ENCODE measurements around the gene AMOTL1.

AMOTL1 gene

DNA sequence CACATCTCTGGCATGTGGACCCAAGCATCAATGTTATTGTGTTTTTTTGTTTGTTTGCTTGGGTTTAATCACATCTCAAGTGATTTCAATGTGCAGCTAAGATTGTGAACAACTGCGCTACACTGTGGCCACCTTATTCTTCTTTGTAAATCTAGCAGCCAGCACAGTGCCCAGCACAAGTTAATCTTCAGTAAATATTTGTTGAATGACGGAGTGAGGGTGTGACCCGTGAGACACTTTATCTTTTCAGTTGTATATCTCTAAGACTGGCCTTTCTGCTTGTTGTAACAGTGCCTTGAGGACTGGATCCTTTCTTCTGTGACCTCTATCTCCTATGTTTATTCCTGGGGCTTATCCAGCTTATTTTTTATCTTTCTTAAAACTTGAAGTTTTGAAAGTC lies 21.4 kb upstream of the AMOTL1 start:
- DNase-seq, result no peak

- no peak for DNase-seq
Observed at GRCh38 chr11:94747146-94747545, 21.0 kb upstream of the AMOTL1 start.

DNA sequence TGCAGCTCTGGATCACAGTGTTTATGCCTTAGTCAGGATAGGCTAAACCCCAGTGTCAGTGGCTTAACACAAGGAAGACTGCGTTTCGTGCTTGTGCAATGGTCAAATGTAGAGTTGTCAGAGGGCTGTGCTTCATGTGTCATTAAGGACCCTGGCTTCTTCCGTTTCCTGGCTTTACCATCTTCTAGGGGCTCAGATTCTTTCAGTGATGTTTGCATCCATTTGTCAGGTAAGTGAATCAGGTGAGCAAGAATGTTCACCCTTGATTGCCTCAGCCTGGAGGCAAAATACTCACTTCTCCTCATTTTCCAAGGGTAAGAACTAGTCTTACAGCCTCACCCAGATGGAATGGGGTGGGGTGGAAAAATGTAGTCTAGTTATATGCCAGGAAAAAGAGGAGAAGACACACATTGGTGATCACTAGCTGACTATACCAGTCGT lies 20.5 kb upstream of the AMOTL1 start:
- DNase-seq, result no peak

- DNase-seq, result no peak
Observed at GRCh38 chr11:94749369-94749768, 18.8 kb upstream of the AMOTL1 start.

DNA sequence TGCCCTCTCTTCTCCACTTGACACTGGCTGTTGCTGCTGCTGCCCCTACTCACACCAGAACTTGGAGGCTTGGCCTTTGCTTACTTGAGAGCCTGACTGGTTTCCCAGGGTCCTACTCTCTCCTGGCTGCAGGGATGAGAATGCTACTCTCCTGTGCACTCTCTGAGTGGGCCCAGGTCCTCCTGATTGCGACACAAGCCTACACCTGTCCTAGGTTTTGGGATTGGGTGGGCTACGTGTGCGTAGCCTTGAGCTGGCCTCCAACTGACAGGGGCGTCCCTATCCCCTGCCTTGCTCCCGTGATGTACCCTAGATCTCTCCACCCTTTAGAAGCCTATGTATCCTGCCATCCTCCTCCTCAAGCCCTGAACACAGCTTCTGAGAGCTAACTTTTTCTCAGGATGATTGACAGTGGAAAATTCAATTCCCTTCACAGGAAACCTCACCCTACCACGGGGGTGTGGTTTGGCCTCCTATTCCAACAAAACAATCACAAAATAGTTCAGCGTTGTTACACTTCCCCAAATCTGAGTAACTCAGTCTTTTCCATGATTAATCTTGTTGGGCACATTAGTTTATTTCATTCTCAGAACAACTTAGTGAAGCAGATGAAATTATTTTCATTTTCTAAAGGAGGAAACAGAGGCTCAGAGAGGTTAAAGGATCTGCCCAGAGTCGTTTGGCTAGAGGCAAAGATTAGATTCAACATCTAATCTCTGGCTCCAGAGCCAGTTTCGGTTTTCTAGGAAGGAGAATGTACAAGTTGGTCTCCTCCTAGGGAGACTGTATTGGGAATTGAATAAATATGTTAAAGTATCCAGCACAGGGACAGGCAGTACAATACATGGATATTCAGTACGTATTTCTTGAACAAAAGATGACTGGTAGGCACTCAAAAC lies 17.6 kb upstream of the AMOTL1 start:
- no peak for DNase-seq

DNA sequence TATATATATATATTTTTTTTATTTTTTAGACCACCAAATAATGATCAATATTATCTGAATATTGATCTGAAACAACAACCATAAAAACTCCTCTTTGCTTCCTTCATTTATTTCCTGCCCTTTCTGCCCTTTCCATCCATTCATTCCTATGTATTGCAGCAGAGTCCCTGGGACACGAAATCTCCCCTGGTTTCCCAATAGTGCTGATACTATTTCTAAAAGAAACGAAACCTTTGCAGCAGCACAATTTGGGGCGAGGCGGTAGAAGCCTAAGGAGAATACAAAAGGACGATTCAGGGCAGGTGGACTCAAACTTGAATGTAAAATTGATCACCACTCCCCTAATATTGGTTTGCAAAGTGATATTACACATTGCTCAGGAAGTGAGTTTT lies 16.9 kb upstream of the AMOTL1 start:
- no peak for DNase-seq

GRCh38 chr11:94751786-94752185 lies 16.4 kb upstream of the AMOTL1 start:
- no peak for DNase-seq

- no peak for DNase-seq
Observed at GRCh38 chr11:94753630-94754029, 14.5 kb upstream of the AMOTL1 start.

DNA sequence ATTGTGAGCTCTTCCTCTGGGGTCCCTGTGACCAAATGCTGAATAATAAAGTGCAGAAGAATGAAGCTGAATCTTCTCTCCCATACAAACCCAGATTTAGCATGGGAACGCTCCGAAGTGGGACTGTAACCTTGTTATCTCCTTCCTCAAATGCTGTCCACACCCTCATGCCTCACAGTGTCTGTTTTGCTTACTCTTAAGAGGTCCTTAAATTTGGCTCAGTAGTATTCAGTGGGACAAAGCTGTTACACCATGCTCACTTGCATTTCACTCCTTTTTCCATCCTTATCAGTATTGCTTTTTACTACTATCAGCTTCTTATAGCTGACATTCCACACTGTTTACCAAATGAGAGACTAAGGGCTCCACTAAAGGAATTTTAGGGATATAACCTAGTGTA lies 13.8 kb upstream of the AMOTL1 start:
- no peak for DNase-seq

GRCh38 chr11:94754819-94755218 lies 13.3 kb upstream of the AMOTL1 start:
- no peak for DNase-seq

- no peak for DNase-seq
Observed at GRCh38 chr11:94755494-94755893, 12.7 kb upstream of the AMOTL1 start.

- no peak for DNase-seq
Observed at GRCh38 chr11:94757037-94757735, 11.0 kb upstream of the AMOTL1 start.

DNA sequence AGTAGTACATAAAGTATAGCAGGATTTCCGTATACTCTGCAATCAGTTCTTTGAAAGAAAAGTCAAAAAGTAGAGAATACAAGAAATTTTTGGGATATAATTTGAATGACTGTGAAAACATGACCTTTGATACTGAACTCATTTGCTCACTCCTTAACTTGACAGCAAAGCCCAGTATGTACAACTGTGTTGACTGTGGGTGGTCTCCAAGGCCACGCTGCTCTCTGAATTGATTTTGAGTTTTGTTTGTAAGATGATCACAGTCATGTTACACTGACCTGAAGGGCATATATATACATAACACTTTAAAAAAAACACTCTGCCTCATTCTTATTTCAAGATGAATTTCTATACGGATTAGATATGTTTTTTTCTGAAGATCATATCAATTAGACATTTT lies 9.5 kb upstream of the AMOTL1 start:
- no peak for DNase-seq

DNA sequence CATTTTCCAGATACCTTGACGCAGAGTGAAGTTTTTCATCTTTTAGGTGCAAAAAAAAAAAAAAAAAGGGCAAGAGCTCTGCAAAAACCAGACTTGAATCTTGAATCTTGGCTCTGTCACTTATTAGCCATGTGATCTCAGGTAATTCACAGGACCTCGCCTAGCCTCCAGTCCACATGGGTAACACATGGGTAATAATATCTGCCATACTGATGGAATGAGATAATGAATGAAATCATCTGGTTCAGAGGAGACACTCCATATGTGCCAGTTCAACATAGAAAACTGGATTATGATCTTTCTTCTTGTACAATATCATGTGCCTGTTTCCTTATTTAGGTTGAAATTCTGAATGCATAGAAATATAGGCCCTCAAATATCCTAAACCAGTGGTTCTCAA lies 8.6 kb upstream of the AMOTL1 start:
- DNase-seq, result no peak

DNA sequence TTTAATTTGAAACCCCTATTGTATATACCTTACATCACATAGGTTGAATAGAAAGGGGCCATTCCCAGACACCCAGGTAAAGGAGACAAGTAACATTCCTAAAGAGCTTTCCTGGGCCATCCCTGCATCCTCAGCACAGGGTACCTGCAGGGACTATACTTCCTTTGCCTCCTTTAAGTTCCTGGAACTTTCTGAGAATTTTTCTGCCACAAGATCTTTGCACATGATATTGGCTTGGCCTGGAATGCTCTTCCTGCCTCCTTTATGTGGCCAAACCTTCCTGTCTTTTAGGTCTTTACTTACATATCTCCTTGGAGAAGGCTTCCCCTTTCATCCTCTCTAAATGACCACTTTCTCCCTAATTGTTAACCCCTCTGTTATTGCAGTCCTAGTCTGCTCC lies 7.9 kb upstream of the AMOTL1 start:
- no peak for DNase-seq

DNA sequence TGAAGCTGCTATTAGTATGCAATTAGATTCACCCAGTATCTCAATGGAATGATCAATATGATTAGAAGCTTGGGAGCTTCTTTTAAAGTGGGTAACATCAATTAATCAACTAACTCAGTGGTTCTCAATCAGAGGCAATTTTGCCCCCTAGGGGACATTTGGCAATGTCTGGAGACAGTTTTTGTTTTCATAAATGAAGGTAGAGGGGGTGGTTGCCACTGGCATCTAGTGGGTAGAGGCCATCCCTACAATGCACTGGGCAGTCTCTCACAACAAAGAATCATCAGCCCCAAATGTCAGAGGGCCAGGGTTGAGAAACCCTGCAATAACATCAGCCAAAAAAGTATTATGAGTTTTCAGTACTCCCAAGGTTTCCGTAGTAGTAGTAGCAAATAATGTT lies 5.9 kb upstream of the AMOTL1 start:
- no peak for DNase-seq

GRCh38 chr11:94762995-94763394 lies 5.2 kb upstream of the AMOTL1 start:
- no peak for DNase-seq

DNA sequence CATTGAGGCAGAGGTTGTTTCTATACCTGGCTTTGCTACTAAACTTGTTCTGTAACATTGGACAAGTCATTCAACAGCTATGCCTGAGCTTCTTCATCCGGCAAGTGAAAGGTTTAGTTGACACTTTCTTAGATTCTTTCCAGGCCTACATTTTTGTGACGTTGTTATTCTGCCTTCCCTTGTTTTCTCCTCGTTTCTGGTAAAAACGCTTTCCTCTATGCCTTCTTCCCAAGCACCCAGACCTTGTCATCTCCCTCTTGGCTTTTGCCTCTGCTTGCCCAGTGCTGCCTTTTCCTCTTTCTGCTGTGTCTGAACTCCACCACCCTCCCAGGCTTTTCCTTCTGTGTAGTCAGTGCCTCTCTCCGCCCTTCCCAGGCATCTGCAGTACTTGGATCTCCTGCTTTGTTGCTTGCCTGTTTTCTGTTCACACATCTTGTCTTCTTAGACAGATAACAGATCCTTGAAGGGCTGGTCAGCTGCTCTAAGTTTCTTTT lies 1.4 kb upstream of the AMOTL1 start:
- no peak for DNase-seq

DNA sequence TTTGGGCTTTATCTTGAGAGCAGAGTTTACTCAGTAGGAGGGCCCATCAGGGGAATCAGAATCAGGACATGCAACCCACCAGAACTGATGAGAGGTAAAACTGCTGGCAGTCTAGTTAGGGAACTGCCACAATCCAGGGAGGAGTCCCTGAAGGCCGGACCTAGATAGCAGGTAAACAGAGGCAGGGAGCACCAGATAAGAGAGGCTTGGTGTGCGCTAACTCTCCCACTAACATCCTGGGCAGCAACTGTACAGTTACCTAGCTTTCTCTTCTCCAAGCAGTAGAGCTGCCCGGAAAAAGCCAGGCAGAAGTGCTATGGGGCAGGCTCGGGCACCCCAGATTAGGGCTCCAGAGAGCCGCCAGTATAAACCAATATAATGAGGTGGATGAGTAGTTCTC lies 865 bp upstream of the AMOTL1 start:
- no peak for DNase-seq

DNA sequence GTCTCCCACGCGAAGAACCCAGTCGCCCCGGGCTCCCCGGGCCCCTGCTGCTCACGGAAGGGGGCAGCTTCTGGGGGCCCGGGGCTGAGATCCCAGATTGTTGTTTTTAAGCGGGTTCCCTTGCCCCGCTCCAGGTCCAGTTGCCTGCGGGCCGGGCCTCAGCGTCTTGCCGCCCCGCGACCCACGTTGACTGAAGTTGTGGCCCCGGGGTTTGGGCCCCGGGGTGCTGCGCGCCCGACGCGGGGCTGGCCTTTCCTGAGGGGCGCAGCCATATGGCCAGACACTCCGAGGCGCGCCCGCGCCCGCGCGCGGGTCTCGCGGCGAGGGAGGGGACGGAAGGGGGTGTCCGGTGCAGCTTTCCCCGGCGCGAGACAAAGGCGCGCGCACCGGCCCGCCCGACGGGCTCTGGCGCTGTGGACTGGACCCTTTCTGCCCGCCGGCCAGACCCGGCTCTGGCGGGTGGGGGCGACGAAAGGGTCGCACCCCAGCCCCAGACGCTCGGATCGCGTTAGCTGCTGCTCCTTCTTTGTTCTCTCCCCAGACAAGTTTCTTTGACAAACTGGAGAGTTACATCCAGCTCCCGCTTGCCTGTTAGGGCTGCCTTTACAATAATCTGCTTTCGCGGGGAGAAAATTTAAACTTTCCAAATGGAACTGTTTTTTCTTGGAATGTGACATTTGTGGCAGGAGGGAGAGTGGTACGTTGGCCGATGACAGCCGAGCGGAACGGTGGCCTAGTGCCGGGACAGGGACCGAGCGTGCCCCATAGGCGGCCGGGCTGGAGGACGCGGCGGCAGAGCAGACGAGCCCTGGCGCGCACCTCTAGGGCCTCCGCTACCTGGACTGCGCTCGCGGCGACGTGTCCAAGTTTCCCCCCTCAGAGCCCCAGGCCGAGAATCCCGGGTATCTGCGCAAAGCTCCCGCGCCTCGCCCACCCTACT lies 716 bp downstream of the AMOTL1 start:
- DNase-seq, result no peak

GRCh38 chr11:94769880-94770279 lies 1.7 kb downstream of the AMOTL1 start:
- DNase-seq, result no peak

DNA sequence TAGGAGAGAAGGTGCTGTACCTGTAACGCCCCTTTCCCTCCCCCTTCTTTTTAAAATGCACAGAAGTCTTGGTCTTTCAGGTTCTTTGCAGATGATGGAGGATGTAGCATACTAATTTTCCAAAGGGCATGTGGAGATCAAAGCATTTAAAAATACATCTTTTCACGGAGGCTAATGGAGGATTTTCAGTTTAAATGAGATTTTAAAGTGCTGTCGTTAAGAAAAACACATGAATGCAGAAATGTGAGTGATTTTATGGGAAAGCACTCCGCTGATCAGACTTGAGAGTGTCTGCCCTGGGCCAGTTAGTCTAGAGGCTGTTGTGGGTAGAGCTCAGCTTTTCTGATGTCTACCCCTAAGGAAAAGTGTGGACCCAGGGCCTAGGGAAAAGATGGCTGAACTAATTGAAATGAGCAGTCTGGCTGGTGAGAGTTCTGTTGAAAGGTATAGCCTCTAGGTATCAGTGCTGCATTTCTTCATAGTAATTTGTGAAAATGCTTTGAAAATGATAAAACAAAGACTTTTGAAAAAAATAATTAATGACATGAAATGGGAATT lies 2.5 kb downstream of the AMOTL1 start:
- DNase-seq, result no peak

DNA sequence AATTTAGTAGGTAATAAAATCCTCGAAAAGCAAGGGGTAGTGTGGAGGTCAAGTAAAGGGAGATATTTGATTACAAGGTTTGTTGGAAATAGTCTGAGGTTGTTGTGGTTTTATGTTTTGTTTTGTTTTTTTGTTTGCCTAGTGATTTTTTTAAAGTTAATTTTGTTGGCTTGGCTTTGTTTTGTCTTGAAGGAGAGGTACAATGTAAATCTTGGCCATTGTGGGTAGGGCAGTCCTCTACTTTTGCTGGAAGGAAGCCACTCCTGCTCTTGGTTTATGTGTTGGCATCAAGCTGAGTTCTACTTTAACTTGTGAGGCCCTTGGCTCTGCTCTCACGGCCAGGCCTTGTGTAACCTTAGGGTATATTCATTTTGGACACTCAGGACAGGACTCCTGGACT lies 3.2 kb downstream of the AMOTL1 start:
- no peak for DNase-seq
